HCT116 (cell line): ENCODE results near the gene COL4A1. TPM values are rescaled to one million over a fixed set of nuclear protein-coding genes. Genes with fewer than 3 reads are reported as not detected.

Experiments used
- ATAC-seq: fragments of 200-7000 bp; cut with Tn5 transposase; 2 replicates; pipeline ENCODE4 v1.9.1; 2020; ENCODE audit warnings: mild to moderate bottlenecking, moderate library complexity
- BruUV-seq: library from RNA; stranded (reverse); fragments of 400-500 nt; replicated peaks from 2 replicates; lab custom pipeline; 2021; lab: Mats Ljungman, UMichigan
- CTCF ChIA-PET: fragments of 300-600 bp; sonication (Branson Sonifier 250); formaldehyde crosslinking; loops from one replicate; lab custom pipeline; 2021; ENCODE audit warnings: antibody characterized with exemption; lab: Charles Lee
- POLR2A ChIA-PET: fragments of 300-600, 350-600 bp; sonication (Branson Sonifier 250); formaldehyde crosslinking; loops from one replicate; lab custom pipeline; 2021; ENCODE audit warnings: antibody characterized with exemption; lab: Charles Lee
- RAD21 ChIA-PET, 2 experiments: fragments of 300-600 bp; sonication (Branson Sonifier 250); formaldehyde crosslinking; loops; one replicate each; lab custom pipeline; 2023; ENCODE audit warnings: low total read pairs in 2 of 2; ENCODE audit not compliant: uncharacterized antibody in 2 of 2, unreplicated experiment in 2 of 2, low non-redundant PET in 1 of 2; lab: Charles Lee
- DNase-seq: peaks from one replicate; pipeline ENCODE4 v3.0.0-alpha.2; 2010; ENCODE audit warnings: low read depth, low spot score
- H2AFZ ChIP-seq: fragments of 200-600 bp; shearing (Covaris generic), sonication (generic); 2 replicates; pipeline ENCODE4 v1.6.1; 2017; ENCODE audit warnings: low read depth, mixed run types, mixed read lengths, antibody characterized with exemption, low read length; ENCODE audit not compliant: poor library complexity, severe bottlenecking
- H3K27ac ChIP-seq: 2 replicates; pipeline ENCODE4 v1.5.1; 2012; ENCODE audit warnings: low read depth, low read length
- H3K27me3 ChIP-seq: fragments of 200-600 bp; sonication (generic); 2 replicates; pipeline ENCODE4 v1.6.1; 2016; ENCODE audit warnings: mixed run types, low read length, mixed read lengths; ENCODE audit not compliant: insufficient read depth
- H3K36me3 ChIP-seq, 2 experiments: fragments of 200-500 bp in 1 of 2; fragments of 200-600 bp in 1 of 2; sonication (Bioruptor generic) in 1 of 2; sonication (generic) in 1 of 2; 2 replicates each; pipeline versions ENCODE4 v1.5.1 to v1.6.1; 2014 to 2016; ENCODE audit warnings: low read length in 2 of 2, inconsistent platforms in 1 of 2, mixed read lengths in 1 of 2, mixed run types in 1 of 2; ENCODE audit not compliant: insufficient read depth in 2 of 2, control insufficient read depth in 1 of 2
- H3K4me1 ChIP-seq, 2 experiments: fragments of 200-600 bp in 1 of 2; sonication (generic) in 1 of 2; 2 replicates each; pipeline versions ENCODE4 v1.5.1 to v1.6.1; 2012 to 2017; ENCODE audit warnings: low read length in 2 of 2, inconsistent platforms in 1 of 2, mild to moderate bottlenecking in 1 of 2, mixed read lengths in 1 of 2, mixed run types in 1 of 2, moderate library complexity in 1 of 2; ENCODE audit not compliant: insufficient read depth in 2 of 2, control insufficient read depth in 1 of 2
- H3K4me2 ChIP-seq: fragments of 200-600 bp; sonication (generic); 2 replicates; pipeline ENCODE4 v1.6.1; 2017; ENCODE audit warnings: mixed run types, low read length, mixed read lengths
- H3K4me3 ChIP-seq, 2 experiments: fragments of 200-600 bp in 1 of 2; sonication (generic) in 1 of 2; replicated peaks in 1 of 2; 2 replicates each; pipeline ENCODE4 v1.5.1; 2011 to 2016; ENCODE audit warnings: low read length in 2 of 2, control low read depth in 1 of 2, low read depth in 1 of 2, mild to moderate bottlenecking in 1 of 2, mixed read lengths in 1 of 2, mixed run types in 1 of 2
- H3K79me2 ChIP-seq: fragments of 200-600 bp; sonication (generic); 2 replicates; pipeline ENCODE4 v1.6.1; 2017; ENCODE audit warnings: mild to moderate bottlenecking, mixed run types, low read length, moderate library complexity, mixed read lengths; ENCODE audit not compliant: insufficient read depth
- H3K9ac ChIP-seq: fragments of 200-600 bp; sonication (generic); 2 replicates; pipeline ENCODE4 v1.6.1; 2016; ENCODE audit warnings: low read length, mixed read lengths
- H3K9me2 ChIP-seq: fragments of 200-600 bp; sonication (generic), shearing (Covaris generic); 2 replicates; pipeline ENCODE4 v1.6.1; 2017; ENCODE audit warnings: mixed run types, mild to moderate bottlenecking, moderate library complexity; ENCODE audit not compliant: insufficient read depth
- H3K9me3 ChIP-seq, 2 experiments: fragments of 200-500 bp in 1 of 2; fragments of 200-600 bp in 1 of 2; sonication (Bioruptor generic) in 1 of 2; sonication (generic) in 1 of 2; 2 replicates each; pipeline ENCODE4 v1.6.1; 2014 to 2017; ENCODE audit warnings: low read length in 2 of 2, mixed read lengths in 2 of 2, inconsistent platforms in 1 of 2, low read depth in 1 of 2, mild to moderate bottlenecking in 1 of 2, mixed run types in 1 of 2, moderate library complexity in 1 of 2; ENCODE audit not compliant: control insufficient read depth in 1 of 2, insufficient read depth in 1 of 2
- H4K20me1 ChIP-seq: fragments of 200-600 bp; sonication (generic), shearing (Covaris generic); 2 replicates; pipeline ENCODE4 v1.6.1; 2017; ENCODE audit warnings: mixed run types, mild to moderate bottlenecking, moderate library complexity; ENCODE audit not compliant: insufficient read depth
- ATF3 ChIP-seq: IDR thresholded peaks from 2 replicates; pipeline ENCODE4 v1.6.1; 2012
- CBX3 ChIP-seq: IDR thresholded peaks from 2 replicates; pipeline ENCODE4 v1.6.1; 2012; ENCODE audit warnings: low read depth
- EGR1 ChIP-seq: IDR thresholded peaks from 2 replicates; pipeline ENCODE4 v1.6.1; 2012; ENCODE audit warnings: low read depth
- ELF1 ChIP-seq: IDR thresholded peaks from 2 replicates; pipeline ENCODE4 v1.6.1; 2012; ENCODE audit warnings: low read depth, borderline replicate concordance
- EZH2 ChIP-seq: fragments of 200-600 bp; sonication (generic); IDR thresholded peaks from 2 replicates; pipeline ENCODE4 v1.6.1; 2017; ENCODE audit warnings: antibody characterized with exemption, mixed run types
- EZH2phosphoT487 ChIP-seq: fragments of 200-600 bp; IDR thresholded peaks from 2 replicates; pipeline ENCODE4 v1.6.1; 2018; ENCODE audit warnings: antibody characterized with exemption, borderline replicate concordance
- FOSL1 ChIP-seq: IDR thresholded peaks from 2 replicates; pipeline ENCODE4 v1.6.1; 2012; ENCODE audit warnings: low read depth
- JUND ChIP-seq: IDR thresholded peaks from 2 replicates; pipeline ENCODE4 v1.6.1; 2012
- MAX ChIP-seq: IDR thresholded peaks from 2 replicates; pipeline ENCODE4 v1.6.1; 2012
- POLR2A ChIP-seq: IDR thresholded peaks from 2 replicates; pipeline ENCODE4 v1.7.0; 2011; ENCODE audit warnings: borderline replicate concordance; ENCODE audit not compliant: insufficient read depth, insufficient read length; ENCODE audit errors: extremely low read depth
- POLR2AphosphoS5 ChIP-seq: IDR thresholded peaks from 2 replicates; pipeline ENCODE4 v1.6.1; 2011; ENCODE audit warnings: mild to moderate bottlenecking, low read depth, low read length, moderate library complexity
- RAD21 ChIP-seq: IDR thresholded peaks from 2 replicates; pipeline ENCODE4 v1.6.1; 2012; ENCODE audit warnings: low read depth, mild to moderate bottlenecking
- SIN3A ChIP-seq: IDR thresholded peaks from 2 replicates; pipeline ENCODE4 v1.6.1; 2012; ENCODE audit warnings: low read depth
- SP1 ChIP-seq: IDR thresholded peaks from 2 replicates; pipeline ENCODE4 v1.6.1; 2012; ENCODE audit warnings: low read depth
- SRF ChIP-seq: IDR thresholded peaks from 2 replicates; pipeline ENCODE4 v1.6.1; 2012; ENCODE audit warnings: low read depth
- TCF7L2 ChIP-seq: IDR thresholded peaks from 2 replicates; pipeline ENCODE4 v1.7.0; 2011; ENCODE audit warnings: borderline replicate concordance, inconsistent platforms; ENCODE audit not compliant: insufficient read depth, insufficient read length; ENCODE audit errors: extremely low read depth
- YY1 ChIP-seq: IDR thresholded peaks from 2 replicates; pipeline ENCODE4 v1.6.1; 2011; ENCODE audit warnings: low read length, low read depth, moderate library complexity, mild to moderate bottlenecking; ENCODE audit not compliant: insufficient replicate concordance; ENCODE audit errors: extremely low read depth
- ZFX ChIP-seq: fragments of 450-650 bp; IDR thresholded peaks from 2 replicates; pipeline ENCODE4 v1.6.1; 2017
- ZNF274 ChIP-seq: fragments of 200-500 bp; sonication (Bioruptor generic); IDR thresholded peaks from 2 replicates; pipeline ENCODE4 v1.6.1; 2014; ENCODE audit warnings: mild to moderate bottlenecking, low read depth, low read length, inconsistent platforms
- intact Hi-C: fragments of 100-400 bp; cut with micrococcal nuclease; formaldehyde crosslinking; loops from 2 replicates; pipeline ENCODE4 v1.10.0; 2022
- total RNA-seq: library from RNA; stranded (reverse); gene quantifications from one replicate; pipeline ENCODE4 v1.2.1, GENCODE V29; 2021; ENCODE audit not compliant: unreplicated experiment
- TF ChIP-seq, protein P1 (sequence below), 3 experiments: fragments of 200-600 bp in 1 of 3; sonication (generic) in 1 of 3; IDR thresholded peaks in 2 of 3; conservative IDR thresholded peaks in 1 of 3; 2 replicates each; pipeline ENCODE4 v1.5.1; 2012 to 2017; ENCODE audit warnings: low read depth in 2 of 3, low read length in 2 of 3, antibody characterized with exemption in 1 of 3, borderline replicate concordance in 1 of 3, control low read depth in 1 of 3, mild to moderate bottlenecking in 1 of 3, mixed read lengths in 1 of 3, mixed run types in 1 of 3, moderate library complexity in 1 of 3; ENCODE audit not compliant: insufficient read depth in 1 of 3

COL4A1 gene
- total RNA-seq, 1 experiment from 2014 or later, result 0.57 TPM

- ChIA-PET RAD21 (no interaction called here), POLR2A (no interaction called here), CTCF (interaction anchor here (1.4 kb wide), 1 partner anchor 23 kb away, joined by 3 read pairs; no protein-coding TSS in a partner anchor)
- peaks cover 12% of the 10 kb centered on the region; the same call in 1 of the 2 replicates for H3K27me3 ChIP-seq
- H3K4me3 ChIP-seq, result no peak overlapping the region
- no TSS peak for BruUV-seq
- DNase-seq (no peak), ATAC-seq (no peak)
- no peaks in the 10 kb centered on the region for H3K79me2 ChIP-seq
- no peaks in the 10 kb centered on the region for H3K36me3 ChIP-seq
- no peaks in the 10 kb centered on the region for H3K9me2 ChIP-seq
- no peak overlapping the region for H3K4me2 ChIP-seq
- intact Hi-C loops, result no loop called here
- H3K27ac ChIP-seq, result no peak overlapping the region
- no peak overlapping the region for H3K9ac ChIP-seq
- TF ChIP-seq SRF (no peak), SP1 (no peak), MAX (no peak), POLR2A (no peak)
- H3K4me1 ChIP-seq, result no peaks in the 10 kb centered on the region; a peak in 1 of 4 replicates
- H3K9me3 ChIP-seq, result no peaks in the 10 kb centered on the region
- no peaks in the 10 kb centered on the region for H4K20me1 ChIP-seq
- H2AFZ ChIP-seq, result no peak overlapping the region
These were observed 22.3 kb upstream of the COL4A1 start for GRCh38 chr13:110329258-110329657.

GRCh38 chr13:110328573-110328972 is 21.6 kb upstream of the COL4A1 start:
- Histone ChIP-seq H3K27ac (no peak overlapping the region), H3K4me3 (no peak overlapping the region)
- no TSS peak for BruUV-seq
- TF ChIP-seq, protein P1, sequence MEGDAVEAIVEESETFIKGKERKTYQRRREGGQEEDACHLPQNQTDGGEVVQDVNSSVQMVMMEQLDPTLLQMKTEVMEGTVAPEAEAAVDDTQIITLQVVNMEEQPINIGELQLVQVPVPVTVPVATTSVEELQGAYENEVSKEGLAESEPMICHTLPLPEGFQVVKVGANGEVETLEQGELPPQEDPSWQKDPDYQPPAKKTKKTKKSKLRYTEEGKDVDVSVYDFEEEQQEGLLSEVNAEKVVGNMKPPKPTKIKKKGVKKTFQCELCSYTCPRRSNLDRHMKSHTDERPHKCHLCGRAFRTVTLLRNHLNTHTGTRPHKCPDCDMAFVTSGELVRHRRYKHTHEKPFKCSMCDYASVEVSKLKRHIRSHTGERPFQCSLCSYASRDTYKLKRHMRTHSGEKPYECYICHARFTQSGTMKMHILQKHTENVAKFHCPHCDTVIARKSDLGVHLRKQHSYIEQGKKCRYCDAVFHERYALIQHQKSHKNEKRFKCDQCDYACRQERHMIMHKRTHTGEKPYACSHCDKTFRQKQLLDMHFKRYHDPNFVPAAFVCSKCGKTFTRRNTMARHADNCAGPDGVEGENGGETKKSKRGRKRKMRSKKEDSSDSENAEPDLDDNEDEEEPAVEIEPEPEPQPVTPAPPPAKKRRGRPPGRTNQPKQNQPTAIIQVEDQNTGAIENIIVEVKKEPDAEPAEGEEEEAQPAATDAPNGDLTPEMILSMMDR (IDR thresholded peaks at IDR 0.05 in 2 of 3, conservative IDR thresholded peaks at IDR 0.05 in 1 of 3; ENCODE audit: borderline replicate concordance in 1 of 3, insufficient read depth in 1 of 3, low read depth in 2 of 3, low read length in 2 of 3), result no peak
- TF ChIP-seq POLR2AphosphoS5 (no peak), JUND (no peak), POLR2A (no peak), ZFX (no peak), EZH2phosphoT487 (no peak), FOSL1 (no peak), EZH2 (no peak), SIN3A (no peak), ATF3 (no peak), TCF7L2 (no peak), MAX (no peak), EGR1 (no peak), RAD21 (no peak), YY1 (no peak), ZNF274 (no peak), CBX3 (no peak), ELF1 (no peak), SRF (no peak)

More at GRCh38 chr13:110328573-110328972, 21.6 kb upstream of the COL4A1 start:
- Histone ChIP-seq H3K9me2 (no peaks in the 10 kb centered on the region), H3K79me2 (no peaks in the 10 kb centered on the region), H3K27me3 (peaks cover 13% of the 10 kb centered on the region; the same call in 1 of the 2 replicates), H3K4me2 (no peak overlapping the region), H3K36me3 (no peaks in the 10 kb centered on the region), H3K4me1 (no peaks in the 10 kb centered on the region; a peak in 1 of 4 replicates), H4K20me1 (no peaks in the 10 kb centered on the region), H3K9ac (no peak overlapping the region), H2AFZ (no peak overlapping the region), H3K9me3 (no peaks in the 10 kb centered on the region)
- DNase-seq (no peak), ATAC-seq (no peak)
- ChIA-PET POLR2A (no interaction called here), CTCF (interaction anchor here (1.4 kb wide), 1 partner anchor 24 kb away, joined by 3 read pairs; no protein-coding TSS in a partner anchor), RAD21 (no interaction called here)
- intact Hi-C loops, result no loop called here
